NCI-H2029 (cell line): ENCODE results near the gene PCDHGB6.
"Not testable (repeated sequence)": the region's sequence is repeated elsewhere in the genome, so short reads cannot be mapped to it uniquely, and the experiment has no call there.

Experiments
- DNase-seq: peaks from one replicate; lab custom pipeline; 2025; lab: John Stamatoyannopoulos, UW

Gene PCDHGB6

DNA sequence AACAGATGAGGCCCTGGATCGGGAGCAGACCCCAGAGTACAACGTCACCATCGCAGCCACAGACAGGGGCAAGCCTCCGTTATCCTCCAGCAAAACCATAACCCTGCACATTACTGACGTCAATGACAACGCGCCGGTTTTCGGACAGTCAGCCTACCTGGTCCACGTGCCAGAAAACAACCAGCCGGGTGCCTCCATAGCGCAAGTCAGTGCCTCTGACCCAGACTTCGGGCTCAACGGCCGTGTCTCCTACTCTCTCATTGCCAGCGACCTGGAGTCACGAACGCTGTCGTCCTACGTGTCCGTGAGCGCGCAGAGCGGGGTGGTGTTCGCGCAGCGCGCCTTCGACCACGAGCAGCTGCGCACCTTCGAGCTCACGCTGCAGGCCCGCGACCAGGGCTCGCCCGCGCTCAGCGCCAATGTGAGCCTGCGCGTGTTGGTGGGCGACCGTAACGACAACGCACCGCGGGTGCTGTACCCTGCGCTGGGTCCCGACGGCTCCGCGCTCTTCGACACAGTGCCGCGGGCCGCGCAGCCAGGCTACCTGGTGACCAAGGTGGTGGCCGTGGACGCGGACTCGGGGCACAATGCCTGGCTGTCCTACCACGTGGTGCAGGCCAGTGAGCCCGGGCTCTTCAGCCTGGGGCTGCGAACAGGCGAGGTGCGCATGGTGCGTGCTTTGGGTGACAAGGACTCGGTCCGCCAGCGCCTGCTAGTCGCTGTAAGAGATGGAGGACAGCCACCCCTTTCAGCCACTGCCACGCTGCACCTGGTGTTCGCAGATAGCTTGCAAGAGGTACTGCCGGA lies 11.5 kb downstream of the PCDHGB6 start:
- DNase-seq, result no peak

DNA sequence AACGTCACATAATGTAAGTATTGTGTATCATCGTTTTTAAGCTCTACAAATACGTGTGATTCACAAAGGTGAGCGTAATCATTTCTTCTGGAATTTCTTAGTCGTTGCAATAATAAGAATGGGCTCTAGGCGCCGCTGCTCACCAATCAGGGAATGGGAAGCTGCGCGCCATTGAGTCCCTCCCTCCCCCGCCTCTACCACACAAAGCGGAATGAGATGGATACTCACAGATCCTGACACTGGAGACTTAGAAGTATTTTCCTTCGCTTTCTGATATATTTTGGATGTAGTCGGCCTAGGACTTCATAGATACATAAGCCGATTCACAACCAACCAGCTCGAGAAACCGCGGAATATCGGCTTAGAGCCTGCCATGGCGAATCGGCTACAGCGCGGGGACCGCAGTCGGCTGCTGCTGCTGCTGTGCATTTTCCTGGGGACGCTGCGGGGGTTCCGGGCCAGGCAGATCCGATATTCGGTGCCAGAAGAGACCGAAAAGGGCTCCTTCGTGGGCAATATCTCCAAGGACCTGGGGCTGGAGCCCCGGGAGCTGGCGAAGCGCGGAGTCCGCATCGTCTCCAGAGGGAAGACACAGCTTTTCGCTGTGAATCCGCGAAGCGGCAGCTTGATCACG lies 13.2 kb downstream of the PCDHGB6 start, which contains the start of gene PCDHGA11:
Gene PCDHGA11 (plus strand): TSS at position 197 of the 634 bp plus-strand sequence. CDS start 177 bp downstream, at position 374.
- DNase-seq, result no peak

DNA sequence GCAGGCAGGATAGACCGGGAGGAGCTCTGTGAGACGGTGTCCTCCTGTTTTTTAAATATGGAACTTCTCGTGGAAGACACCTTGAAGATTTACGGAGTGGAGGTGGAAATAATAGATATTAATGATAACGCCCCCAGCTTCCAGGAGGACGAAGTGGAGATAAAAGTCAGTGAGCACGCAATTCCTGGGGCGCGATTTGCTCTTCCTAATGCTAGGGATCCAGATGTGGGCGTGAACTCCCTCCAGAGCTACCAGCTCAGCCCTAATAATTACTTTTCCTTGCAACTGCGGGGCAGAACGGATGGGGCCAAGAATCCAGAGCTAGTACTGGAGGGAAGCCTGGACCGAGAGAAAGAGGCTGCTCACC lies 13.7 kb downstream of the PCDHGB6 start:
- no peak for DNase-seq

DNA sequence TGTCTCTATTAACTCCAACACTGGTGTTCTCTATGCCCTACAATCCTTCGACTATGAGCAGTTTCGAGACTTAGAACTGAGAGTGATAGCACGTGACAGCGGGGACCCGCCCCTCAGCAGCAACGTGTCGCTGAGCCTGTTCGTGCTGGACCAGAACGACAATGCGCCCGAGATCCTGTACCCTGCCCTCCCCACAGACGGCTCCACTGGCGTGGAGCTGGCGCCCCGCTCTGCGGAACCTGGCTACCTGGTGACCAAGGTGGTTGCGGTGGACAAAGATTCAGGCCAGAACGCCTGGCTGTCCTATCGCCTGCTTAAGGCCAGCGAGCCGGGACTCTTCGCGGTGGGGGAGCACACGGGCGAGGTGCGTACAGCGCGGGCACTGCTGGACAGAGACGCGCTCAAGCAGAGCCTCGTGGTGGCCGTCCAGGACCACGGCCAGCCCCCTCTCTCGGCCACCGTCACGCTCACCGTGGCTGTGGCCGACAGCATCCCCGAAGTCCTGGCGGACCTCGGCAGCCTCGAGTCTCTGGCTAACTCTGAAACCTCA lies 15.0 kb downstream of the PCDHGB6 start:
- no peak for DNase-seq

DNA sequence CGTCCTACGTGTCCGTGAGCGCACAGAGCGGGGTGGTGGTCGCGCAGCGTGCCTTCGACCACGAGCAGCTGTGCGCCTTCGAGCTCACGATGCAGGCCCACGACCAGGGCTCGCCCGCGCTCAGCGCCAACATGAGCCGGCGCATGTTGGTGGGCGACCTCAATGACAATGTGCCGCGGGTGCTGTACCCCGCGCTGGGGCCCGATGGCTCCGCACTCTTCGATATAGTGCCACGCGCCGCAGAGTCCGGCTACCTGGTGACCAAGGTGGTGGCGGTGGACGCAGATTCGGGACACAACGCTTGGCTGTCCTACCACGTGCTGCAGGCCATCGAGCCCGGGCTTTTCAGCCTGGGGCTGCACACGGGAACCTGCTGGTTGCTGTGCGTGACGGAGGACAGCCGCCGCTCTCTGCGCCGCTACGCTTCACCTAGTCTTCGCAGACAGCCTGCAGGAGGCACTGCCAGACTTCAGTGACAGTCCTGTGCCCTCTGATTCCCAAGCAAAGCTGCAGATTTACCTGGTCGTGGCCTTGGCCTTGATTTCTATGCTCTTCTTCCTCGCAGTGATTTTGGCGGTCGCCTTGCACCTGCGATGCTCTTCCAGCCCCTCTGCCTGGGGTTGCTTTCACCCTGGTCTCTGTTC lies 20.1 kb downstream of the PCDHGB6 start:
- no peak for DNase-seq

DNA sequence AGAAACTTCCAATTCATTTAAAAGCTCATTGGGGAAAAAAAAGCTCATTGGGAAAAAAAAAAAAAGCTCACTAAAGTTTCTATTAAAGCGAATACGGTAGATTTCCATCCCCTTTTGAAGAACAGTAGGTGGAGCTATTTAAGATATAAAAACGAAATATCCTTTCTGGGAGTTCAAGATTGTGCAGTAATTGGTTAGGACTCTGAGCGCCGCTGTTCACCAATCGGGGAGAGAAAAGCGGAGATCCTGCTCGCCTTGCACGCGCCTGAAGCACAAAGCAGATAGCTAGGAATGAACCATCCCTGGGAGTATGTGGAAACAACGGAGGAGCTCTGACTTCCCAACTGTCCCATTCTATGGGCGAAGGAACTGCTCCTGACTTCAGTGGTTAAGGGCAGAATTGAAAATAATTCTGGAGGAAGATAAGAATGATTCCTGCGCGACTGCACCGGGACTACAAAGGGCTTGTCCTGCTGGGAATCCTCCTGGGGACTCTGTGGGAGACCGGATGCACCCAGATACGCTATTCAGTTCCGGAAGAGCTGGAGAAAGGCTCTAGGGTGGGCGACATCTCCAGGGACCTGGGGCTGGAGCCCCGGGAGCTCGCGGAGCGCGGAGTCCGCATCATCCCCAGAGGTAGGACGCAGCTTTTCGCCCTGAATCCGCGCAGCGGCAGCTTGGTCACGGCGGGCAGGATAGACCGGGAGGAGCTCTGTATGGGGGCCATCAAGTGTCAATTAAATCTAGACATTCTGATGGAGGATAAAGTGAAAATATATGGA lies 22.7 kb downstream of the PCDHGB6 start, which contains the start of gene PCDHGA12:
Gene PCDHGA12 (plus strand): TSS at position 176 of the 782 bp plus-strand sequence. CDS start 253 bp downstream, at position 429.
- no peak for DNase-seq

DNA sequence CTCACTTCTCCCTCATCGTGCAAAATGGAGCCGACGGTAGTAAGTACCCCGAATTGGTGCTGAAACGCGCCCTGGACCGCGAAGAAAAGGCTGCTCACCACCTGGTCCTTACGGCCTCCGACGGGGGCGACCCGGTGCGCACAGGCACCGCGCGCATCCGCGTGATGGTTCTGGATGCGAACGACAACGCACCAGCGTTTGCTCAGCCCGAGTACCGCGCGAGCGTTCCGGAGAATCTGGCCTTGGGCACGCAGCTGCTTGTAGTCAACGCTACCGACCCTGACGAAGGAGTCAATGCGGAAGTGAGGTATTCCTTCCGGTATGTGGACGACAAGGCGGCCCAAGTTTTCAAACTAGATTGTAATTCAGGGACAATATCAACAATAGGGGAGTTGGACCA lies 23.5 kb downstream of the PCDHGB6 start:
- no peak for DNase-seq

DNA sequence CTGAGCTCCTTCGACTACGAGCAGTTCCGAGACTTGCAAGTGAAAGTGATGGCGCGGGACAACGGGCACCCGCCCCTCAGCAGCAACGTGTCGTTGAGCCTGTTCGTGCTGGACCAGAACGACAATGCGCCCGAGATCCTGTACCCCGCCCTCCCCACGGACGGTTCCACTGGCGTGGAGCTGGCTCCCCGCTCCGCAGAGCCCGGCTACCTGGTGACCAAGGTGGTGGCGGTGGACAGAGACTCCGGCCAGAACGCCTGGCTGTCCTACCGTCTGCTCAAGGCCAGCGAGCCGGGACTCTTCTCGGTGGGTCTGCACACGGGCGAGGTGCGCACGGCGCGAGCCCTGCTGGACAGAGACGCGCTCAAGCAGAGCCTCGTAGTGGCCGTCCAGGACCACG lies 24.5 kb downstream of the PCDHGB6 start:
- not testable (repeated sequence) for DNase-seq

DNA sequence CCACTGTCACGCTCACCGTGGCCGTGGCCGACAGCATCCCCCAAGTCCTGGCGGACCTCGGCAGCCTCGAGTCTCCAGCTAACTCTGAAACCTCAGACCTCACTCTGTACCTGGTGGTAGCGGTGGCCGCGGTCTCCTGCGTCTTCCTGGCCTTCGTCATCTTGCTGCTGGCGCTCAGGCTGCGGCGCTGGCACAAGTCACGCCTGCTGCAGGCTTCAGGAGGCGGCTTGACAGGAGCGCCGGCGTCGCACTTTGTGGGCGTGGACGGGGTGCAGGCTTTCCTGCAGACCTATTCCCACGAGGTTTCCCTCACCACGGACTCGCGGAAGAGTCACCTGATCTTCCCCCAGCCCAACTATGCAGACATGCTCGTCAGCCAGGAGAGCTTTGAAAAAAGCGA lies 24.9 kb downstream of the PCDHGB6 start:
- not testable (repeated sequence) for DNase-seq

DNA sequence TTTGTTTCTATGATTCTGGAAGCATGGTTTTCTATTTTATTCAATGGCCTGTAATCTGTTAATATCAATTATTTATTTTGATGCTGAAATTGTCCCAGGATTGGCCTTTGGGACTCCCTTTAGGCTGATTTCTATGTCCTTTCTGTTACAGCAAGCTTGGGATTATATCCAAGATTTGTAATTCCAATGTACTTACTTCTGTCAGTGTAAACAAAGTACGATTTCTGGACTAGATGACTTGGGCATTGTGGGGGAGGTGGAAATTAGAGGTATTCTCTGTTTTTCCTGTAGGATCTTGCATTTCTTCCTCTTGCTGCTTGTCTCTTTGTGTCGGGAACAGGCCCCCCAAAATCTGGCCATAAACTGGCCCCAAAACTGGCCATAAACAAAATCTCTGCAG lies 26.2 kb downstream of the PCDHGB6 start:
- DNase-seq, result no peak

DNA sequence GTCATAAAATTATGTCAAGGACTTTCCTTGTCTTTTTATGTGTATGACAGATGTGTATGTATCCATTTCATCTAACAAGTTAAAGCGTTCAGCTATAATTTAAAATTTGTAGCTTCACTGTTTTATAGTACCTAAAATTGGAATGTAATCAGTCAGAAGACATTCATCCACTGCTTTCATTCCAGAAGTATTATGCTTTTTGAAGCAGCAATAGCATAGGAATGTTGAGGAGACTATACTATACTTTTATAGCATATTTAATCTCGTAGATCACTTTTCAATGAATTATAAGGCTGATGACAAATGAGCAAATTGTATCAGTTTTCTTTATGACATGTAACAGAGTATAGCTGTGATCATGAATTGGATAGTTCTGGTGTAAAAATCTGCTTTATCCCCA lies 29.4 kb downstream of the PCDHGB6 start:
- no peak for DNase-seq

DNA sequence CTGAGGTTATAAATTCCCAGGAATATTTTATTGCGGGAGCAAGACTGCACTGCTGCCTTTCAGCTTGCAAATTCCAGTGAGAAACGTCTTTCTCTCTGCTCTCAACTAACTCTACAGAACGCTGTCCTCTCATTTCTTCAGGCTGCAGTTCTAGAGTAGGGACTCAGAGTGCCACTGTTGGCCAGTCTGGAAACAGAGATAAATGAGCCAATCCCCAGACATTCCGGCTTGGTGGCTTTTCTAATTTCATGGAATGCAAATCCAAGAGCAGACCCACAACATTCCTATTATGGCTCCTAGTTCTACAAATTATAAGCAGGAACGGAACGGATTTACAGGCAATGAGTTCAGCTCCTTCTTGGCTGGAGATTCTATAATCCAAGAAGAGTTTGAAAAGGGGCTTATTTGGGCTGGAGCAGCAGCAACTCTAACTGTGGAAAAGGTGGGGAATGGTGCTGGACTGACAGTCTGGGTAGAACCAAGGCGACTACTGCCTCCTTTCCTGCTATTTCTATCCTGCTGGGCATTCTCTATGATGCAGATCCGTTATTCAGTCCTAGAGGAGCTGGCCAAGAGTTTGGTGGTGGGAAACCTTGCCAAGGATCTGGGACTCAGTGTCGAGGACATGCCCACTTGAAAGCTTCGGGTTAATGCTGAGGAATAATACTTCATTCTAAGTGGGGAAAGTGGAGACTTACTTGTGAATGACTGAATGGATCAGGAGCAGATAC lies 31.8 kb downstream of the PCDHGB6 start:
- DNase-seq, result no peak

DNA sequence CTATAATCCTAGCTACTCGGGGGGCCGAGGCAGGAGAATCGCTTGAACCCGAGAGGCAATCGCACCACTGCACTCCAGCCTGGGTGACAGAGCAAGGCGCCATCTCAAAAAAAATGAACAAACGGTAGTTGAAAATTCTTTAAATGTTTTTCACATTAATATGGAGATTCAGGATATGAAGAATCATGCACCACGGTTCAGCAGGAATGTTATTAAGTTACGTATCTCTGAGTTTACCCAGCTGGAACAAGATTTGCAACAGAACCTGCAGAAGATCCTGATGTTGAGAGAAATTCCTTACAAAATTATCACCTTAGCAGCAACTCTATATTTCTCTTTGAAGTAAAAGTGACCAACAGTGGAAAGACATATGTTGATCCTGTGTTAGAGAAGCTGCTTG lies 32.5 kb downstream of the PCDHGB6 start:
- DNase-seq, result no peak

DNA sequence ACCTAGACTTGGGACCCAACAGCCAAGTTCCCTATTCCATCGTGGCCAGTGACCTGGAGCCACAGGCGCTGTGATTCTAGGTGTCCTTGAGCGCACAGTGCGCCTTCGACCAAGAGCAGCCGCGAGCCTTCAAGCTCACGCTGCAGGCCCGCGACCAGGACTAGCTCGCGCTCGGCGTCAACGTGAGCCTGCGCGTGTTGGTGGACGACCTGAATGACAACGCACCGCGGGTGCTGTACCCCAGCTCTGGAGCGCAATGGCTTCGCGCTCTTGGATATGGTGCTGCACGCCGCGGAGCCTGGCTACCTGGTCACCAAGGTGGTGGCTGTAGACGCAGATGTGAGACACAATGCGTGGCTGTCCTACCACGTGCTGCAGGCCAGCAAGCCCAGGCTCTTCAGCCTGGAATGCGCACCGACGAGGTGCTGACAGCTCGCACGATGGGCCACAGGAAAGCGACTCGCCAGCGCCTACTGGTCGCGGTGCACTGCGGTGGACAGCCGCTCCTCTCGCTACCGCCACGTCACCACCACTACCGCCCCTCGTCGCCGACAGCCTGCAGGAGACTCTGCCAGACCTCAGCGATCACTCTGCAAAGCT lies 33.9 kb downstream of the PCDHGB6 start:
- DNase-seq, result no peak
